GM20431 (cell line): ENCODE measurements around the gene MYBPC3.
"Not testable (repeated sequence)": the region's sequence is repeated elsewhere in the genome, so short reads cannot be mapped to it uniquely, and the experiment has no call there.

Experiments used
- in situ Hi-C: fragments of 300-500 bp; cut with MseI, MboI; formaldehyde crosslinking; loops from one replicate; pipeline ENCODE4 v1.15.0; 2020; ENCODE audit warnings: low sequenced_read_pairs; ENCODE audit not compliant: unreplicated experiment

MYBPC3 gene

GRCh38 chr11:47328449-47329390 lies 23.8 kb downstream of the MYBPC3 start:
- in situ Hi-C loops = no loop called here

GRCh38 chr11:47327949-47328348 lies 24.6 kb downstream of the MYBPC3 start:
- in situ Hi-C loops = no loop called here

- in situ Hi-C loops = no loop called here
These were observed 25.5 kb downstream of the MYBPC3 start for GRCh38 chr11:47327025-47327424.

- in situ Hi-C loops = no loop called here
These were observed 26.3 kb downstream of the MYBPC3 start for GRCh38 chr11:47326198-47326597.

- in situ Hi-C loops = no loop called here
These were observed 27.0 kb downstream of the MYBPC3 start for GRCh38 chr11:47325271-47326041.

- in situ Hi-C loops = no loop called here
These were observed 28.0 kb downstream of the MYBPC3 start for GRCh38 chr11:47324520-47324919.

- in situ Hi-C loops = no loop called here
These were observed 34.3 kb downstream of the MYBPC3 start for GRCh38 chr11:47318166-47318565.

GRCh38 chr11:47317064-47317828 lies 35.3 kb downstream of the MYBPC3 start:
- in situ Hi-C loops = no loop called here

GRCh38 chr11:47316501-47316900 lies 36.0 kb downstream of the MYBPC3 start:
- in situ Hi-C loops = not testable (repeated sequence)

GRCh38 chr11:47314992-47315391 lies 37.5 kb downstream of the MYBPC3 start:
- in situ Hi-C loops = no loop called here

- in situ Hi-C loops = no loop called here
These were observed 44.3 kb downstream of the MYBPC3 start for GRCh38 chr11:47308050-47308823.

GRCh38 chr11:47306484-47306844 lies 46.0 kb downstream of the MYBPC3 start:
- in situ Hi-C loops = no loop called here

- in situ Hi-C loops = no loop called here
These were observed 46.6 kb downstream of the MYBPC3 start for GRCh38 chr11:47305734-47306483.

- in situ Hi-C loops = no loop called here
These were observed 49.6 kb downstream of the MYBPC3 start for GRCh38 chr11:47302853-47303252.

- in situ Hi-C loops = no loop called here
These were observed 53.4 kb downstream of the MYBPC3 start for GRCh38 chr11:47299078-47299477.

- in situ Hi-C loops = no loop called here
These were observed 56.5 kb downstream of the MYBPC3 start for GRCh38 chr11:47296045-47296444.

- in situ Hi-C loops = no loop called here
These were observed 57.1 kb downstream of the MYBPC3 start for GRCh38 chr11:47295385-47295784.

- in situ Hi-C loops = no loop called here
These were observed 62.6 kb downstream of the MYBPC3 start for GRCh38 chr11:47289856-47290255.

- in situ Hi-C loops = no loop called here
These were observed 64.4 kb downstream of the MYBPC3 start for GRCh38 chr11:47288066-47288465.
